CD4-positive, alpha-beta T cell treated with Interleukin-21 for 1 hour (primary cell): Measurements from ENCODE around the gene IFNAR1.
A peak's percentile ranks its signal among the peaks of the same experiment; 100 is the strongest.
"Not testable (repeated sequence)": the region's sequence is repeated elsewhere in the genome, so short reads cannot be mapped to it uniquely, and the experiment has no call there.

Experiments used
- DNase-seq: peaks from one replicate; pipeline ENCODE4 v3.0.0-alpha.2; 2020

The IFNAR1 gene

DNA sequence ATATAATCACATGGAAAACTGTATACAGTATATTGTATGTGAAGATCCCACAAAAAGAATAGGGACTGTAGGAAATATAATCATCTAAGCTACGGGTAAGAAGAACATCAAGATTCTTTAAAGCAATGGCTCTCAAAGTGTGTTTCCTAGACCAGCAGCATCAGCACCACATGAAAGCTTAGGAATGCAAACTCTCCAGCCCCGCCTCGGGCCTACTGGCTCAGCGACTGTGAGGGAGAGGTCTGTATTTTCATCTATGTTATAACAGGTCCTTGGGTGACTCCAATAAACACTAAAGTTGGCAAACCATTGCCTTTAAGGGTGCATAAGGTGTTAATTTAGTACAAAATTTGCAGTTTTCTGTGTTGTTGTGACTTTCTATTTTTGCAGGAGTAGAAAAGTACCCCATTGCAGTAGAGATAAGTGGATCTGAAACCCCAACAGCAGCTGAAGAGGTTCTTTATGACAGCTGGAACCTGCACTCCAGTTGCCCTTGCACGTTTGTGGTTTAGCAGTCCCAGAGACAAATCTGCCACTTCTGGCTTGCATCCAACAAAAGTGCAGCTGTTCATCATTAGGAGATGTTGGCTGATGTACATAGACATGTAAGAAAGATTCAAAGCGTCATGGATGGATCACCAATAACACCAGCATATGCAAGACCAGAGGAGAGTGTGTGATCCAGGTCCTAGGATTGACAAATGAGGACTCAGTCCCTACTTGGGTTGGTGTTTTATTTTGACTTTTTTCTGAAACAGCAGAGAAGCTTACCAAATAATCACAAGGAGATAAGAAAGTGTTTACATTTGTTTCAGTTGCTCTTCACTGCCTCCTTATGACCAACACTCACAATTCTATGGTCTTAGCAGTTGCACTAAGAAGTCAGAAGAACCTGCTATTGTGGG, 15.9 kb upstream of the IFNAR1 start:
- DNase-seq: peak; percentile 31

- no peak for DNase-seq
Observed at GRCh38 chr21:33309778-33310177, 15.0 kb upstream of the IFNAR1 start.

GRCh38 chr21:33312121-33312520, 12.6 kb upstream of the IFNAR1 start:
- no peak for DNase-seq

- DNase-seq: no peak
Observed at GRCh38 chr21:33313183-33313582, 11.6 kb upstream of the IFNAR1 start.

DNA sequence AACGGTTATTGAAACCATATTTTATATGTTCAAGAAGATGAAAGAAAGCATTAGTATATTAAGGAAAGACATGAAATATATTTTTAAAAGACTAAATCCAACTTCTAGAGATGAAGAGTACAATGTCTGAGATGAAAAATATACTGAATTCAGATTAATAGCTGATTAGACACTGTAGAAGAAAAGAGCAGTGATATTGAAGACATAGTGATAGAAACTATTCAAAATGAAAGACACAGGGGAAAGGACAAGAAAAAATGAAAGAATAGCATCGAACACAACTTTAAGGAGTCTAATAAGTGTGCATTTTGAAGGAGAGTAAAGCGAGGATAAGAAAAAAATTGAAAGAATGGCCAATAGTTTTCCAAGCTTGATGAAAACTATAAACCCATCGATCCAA, 11.2 kb upstream of the IFNAR1 start:
- no peak for DNase-seq

- no peak for DNase-seq
Observed at GRCh38 chr21:33314111-33314510, 10.7 kb upstream of the IFNAR1 start.

GRCh38 chr21:33315946-33316710, 8.6 kb upstream of the IFNAR1 start:
- no peak for DNase-seq

GRCh38 chr21:33317145-33317544, 7.6 kb upstream of the IFNAR1 start:
- DNase-seq: no peak

GRCh38 chr21:33317786-33318486, 6.8 kb upstream of the IFNAR1 start:
- no peak for DNase-seq

GRCh38 chr21:33321005-33321404, 3.8 kb upstream of the IFNAR1 start:
- not testable (repeated sequence) for DNase-seq

DNA sequence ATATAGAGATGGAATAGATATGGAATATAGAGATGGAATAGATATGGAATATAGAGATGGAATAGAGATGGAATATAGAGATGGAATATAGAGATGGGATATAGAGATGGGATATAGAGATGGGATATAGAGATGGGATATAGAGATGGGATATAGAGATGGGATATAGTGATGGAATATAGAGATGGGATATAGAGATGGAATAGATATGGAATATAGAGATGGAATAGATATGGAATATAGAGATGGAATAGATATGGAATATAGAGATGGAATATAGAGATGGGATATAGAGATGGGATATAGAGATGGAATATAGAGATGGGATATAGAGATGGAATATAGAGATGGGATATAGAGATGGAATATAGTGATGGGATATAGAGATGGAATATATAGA, 1.2 kb upstream of the IFNAR1 start:
- DNase-seq: not testable (repeated sequence)

DNA sequence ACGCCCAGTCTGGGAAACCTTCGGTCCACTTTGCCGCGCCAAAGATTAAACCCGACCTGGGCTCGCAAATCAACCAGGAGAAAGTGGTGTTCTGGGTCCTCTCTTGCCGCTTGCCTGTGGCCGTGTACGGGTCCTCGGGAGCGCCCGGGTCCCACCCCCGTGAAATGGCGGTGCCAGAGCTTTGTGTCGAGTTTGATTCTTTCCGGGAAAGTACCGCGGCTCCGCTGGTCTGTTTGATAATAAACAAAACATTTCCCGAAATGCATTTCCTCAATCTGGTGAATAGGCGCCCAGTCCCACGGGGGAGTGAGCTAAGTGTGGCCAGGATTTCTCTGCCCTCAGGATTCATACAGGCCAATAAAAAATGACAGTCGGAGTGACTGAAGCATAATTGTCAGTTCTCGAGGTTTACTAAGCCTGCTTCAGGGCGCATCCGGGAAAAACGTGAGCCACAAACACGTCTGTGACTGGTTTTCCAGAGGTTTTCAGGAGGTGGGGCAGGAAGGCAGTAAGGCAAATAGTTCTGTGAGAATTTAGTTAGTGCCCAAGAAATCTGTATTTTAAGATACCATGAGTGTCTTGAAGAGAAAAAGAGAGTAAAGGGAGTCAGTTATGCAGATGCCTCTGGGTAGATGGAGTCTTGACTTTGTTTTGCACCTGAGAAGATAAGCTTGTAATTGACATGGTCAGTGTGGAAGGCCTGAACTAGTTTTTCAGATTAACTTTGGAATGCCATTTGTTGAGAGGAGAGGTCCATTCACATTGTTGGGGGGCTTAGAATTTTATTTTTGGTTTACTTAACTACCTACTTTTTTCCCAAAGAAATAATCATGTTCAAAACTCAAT, 675 bp downstream of the IFNAR1 start:
- DNase-seq: peak; percentile 86

DNA sequence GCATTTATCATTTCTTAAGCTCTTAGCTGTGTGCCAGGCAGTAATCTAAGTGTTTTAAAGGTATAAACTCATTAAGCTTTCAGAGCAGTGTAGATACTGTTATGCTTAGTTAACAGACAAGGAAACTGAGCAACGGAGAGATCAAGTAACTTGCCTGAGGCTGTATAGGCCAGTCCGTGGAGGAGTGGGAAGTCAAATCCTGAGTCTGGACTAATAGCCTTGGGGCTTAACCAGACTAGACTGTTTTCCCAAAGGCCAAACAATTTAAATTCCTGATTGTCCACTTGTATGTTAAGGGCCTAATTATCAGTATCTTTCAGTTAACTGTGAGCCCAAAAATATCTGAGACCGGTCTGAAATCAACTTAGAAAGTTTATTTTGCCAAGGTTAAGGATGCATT, 2.6 kb downstream of the IFNAR1 start:
- no peak for DNase-seq

DNA sequence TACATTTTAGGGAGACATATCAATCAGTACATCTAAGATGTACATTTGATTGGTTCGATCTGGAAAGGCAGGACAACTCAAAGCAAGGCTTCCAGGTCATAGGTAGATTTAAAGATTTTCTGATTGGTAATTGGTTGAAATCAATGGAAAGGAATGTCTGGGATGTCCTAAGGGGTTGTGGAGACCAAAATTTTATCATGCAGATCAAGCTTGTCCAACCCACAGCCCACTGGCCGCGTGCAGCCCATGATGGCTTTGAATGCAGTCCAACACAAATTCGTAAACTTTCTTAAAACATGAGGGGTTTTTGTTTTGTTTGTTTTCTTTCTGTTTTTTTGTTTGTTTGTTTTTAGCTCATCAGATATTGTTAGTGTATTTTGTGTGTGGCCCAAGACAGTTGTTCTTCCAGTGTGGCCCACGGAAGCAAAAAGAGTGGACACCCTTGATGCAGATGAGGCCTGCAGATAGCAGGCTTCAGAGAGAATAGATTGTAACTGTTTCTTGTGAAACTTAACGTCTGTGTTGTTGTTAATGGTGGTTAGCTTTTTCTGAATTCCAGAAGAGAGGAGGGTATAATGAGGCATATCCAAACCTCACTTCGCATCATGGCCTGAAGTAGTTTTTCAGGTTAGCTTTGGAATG, 3.1 kb downstream of the IFNAR1 start:
- DNase-seq: no peak

DNA sequence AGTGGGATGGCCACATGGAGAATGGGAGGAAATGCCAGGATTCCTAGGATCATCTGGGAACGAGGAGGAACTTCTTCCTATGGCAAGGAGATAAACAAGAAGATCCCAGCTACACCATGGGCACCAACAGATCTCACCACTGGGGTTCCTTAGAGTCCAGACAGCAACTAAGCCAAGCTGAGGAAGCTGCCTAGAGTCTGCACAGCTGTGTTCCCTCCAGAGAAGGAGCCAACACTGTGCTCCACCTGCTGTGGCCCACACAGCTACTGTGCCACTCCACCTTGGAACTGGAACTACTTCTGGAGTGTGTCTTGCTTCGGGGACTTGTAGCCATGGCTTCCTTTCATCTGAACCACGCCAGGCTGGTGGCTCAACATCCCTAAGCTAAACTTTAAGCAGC, 6.0 kb downstream of the IFNAR1 start:
- no peak for DNase-seq

DNA sequence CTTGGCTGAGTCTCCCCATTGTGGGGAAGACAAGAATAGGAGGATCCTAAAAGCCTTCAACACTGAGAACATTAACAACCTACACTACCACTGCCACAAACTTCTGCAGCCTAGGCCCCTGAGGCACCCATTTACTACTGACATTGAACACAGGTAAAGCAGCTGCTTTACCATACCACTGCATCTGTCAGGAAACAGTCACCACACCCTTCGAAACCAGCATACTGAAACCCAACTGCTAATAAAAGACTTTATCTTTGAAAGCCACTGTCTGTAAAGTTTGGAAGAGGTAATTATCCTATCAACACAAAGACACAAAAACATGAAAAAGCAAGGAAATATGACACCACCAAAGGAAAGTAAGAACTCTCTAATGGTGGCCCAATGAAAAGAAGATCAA, 7.4 kb downstream of the IFNAR1 start:
- DNase-seq: peak; percentile 21

- DNase-seq: no peak
Observed at GRCh38 chr21:33334191-33334590, 9.4 kb downstream of the IFNAR1 start.

DNA sequence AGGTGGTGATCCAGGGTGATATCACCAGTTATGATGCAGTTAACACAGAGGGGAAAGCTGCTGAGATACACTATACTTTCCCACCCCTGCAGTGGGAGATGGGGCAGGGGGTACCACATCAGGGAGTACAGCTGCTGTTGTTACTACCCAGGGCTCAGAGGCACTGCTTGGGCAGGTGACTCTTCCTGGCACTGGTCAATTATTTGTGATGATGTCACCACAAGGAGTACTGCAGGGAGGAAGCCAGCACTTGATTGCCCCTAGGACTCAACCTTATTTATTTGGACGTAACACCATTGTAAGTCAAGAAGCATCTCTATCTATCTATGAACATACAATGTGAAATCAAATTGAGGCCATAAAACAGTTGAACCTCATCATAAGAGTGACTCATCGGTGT, 10.1 kb downstream of the IFNAR1 start:
- DNase-seq: no peak

DNA sequence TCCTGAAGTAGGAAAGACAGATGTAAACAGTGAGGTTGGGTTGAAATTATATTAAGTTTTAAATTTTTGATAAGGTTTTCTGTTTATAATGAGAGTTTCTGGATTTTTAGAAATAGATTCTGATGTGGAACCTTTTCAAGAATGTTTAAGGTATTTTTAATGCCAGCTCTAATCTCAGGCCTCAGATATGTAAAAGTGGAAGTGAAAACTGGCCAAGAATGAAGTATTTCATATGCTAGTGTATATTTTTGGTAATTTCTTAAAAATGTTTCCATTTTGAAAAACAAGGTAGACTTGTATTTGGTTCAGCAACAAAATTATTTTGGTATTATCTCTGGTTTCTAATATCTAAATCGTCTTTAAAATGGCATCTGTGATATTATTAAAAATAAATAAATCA, 14.4 kb downstream of the IFNAR1 start:
- no peak for DNase-seq

- no peak for DNase-seq
Observed at GRCh38 chr21:33339918-33340317, 15.1 kb downstream of the IFNAR1 start.

- DNase-seq: no peak
Observed at GRCh38 chr21:33345751-33346238, 21.0 kb downstream of the IFNAR1 start.

DNA sequence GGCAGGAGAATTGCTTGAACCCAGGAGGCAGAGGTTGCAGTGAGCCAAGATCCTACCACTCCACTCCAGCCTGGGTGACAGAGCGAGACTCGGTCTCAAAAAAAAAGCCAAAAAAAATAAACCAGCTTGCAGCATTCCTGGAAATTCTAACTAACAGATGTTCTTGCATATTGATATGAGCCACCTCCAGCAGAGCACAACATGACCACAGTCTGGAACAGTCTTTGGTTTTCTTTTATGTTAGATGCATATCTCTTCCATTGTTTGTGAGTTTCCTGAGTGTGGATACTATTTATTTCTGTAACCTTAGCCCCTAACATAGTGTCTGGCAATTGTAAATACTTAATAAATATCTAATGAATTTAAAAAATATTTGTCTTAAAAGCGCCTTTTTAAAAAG, 23.9 kb downstream of the IFNAR1 start:
- no peak for DNase-seq
